HG03039 (cell line): Measurements from ENCODE around the gene ATP5F1D.

Experiments
- ATAC-seq: cut with Tn5 transposase; IDR thresholded peaks from one replicate; pipeline ENCODE4 v1.9.1; 2021; ENCODE audit warnings: mild to moderate bottlenecking, moderate library complexity; ENCODE audit not compliant: unreplicated experiment

ATP5F1D gene

DNA sequence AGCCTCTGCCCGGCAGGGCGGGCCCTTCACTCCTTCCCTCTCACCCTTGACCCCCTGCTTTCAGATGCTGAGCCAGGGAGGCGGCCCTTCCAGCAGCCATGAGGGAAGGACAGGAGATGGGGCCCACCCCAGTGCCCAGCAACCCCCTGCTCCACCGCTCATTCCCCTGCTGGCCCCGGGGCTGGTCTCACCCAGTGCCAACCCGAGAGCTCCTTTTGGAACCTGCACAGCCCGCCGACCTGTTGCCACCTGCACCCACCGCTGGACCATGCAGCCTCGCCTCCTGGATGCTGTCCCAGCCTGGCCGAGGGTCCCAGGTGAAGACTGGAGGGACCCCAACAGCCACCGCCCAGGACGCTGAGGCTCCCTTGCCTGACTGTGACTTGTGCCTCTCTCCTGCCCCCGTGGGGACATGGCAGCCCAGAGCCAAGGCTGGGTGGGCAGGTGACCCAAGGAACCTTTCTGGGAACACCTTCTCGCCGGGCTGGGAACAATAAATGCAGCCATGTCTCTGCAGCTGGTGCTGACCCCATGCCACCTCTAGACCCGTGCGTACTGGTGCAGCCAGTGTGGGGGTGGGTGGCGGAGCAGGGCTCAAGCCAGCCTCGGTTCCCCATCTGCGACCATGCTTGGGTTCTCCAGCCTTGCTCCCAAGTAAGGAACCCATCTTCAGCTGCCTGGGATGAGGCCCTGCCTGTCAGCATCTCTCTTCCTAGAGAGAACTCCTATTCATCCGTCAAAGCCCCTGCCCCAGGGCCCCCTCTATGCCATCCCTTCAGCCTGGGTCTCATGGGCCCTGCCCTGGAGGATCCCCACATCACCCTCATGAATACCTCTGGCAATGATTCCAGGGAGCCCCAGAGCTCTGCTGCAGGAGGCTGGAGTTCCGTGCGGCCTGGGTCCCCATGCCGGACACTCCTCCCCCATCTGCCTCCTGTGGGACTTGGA lies 37.4 kb downstream of the ATP5F1D start:
- ATAC-seq: no peak

DNA sequence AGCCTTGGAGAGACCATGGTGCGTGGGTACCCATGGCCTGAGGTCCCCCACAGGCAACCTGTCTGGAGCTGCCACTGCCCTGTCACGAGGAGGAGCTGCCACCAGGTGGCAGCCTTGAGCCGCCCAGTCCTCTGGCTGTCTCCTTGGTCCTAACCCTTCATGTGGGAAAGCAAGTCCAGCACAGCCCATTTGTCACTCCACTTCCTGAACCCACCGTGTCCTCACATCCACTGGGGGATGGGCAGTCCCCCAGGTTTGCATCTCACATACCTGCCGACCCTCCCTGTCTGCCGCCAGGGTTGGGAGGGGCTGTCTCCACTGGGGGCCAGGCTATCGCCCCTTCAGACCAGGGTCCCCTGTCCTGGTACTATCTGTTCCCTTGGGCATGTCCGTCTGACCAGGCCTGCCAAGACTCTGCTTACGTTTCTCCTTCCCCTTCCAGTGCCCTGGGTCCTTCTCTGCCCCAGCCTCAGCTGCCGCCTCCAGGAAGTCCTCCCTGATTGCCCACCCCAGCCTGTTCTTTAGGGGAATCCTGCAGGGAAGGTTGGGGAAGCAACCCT lies 38.3 kb downstream of the ATP5F1D start:
- ATAC-seq: no peak

DNA sequence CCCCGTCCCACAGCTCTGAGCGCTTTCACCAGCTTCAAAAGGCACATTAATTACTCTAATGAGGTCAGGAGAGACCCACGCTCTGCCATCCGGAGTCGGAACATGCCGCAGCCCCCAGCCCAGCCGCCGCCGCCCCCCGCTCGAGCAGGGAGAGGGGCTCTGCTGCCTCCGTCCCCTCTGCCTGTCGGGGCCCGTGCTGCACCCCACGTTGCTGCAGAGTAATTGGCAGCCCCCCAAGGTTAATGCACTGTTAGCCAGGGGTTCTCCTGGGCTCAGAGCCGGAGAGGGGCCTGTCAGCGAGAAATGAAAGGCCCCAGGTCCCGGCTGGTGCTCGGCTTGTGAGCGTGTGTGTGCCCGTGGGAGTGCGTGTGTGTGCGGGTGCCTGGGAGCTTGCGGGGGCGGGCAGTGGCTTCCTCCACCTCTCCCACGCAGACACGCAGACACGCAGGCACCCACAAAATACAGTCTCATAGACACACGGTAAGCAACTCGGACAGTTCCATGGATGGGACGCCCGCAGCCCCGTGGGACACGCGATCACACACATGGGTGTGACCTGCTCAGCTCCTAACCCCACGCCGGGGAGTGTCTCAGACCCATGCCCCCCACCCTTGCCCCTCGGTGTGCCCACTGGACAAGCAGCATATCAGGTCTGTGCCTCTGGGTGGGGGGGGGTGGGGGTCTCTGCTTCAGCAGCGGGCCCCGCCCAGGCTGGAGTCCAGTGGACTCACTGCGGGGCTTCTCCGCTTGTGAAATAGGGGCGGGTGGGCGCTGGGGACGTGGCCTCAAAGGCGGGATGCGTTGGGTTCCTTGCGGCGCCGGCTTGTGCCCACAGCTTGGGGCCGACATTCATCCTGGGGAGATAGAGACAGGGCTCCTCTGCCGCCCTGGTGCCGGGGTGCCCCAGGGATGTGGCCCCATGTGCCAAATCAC lies 39.4 kb downstream of the ATP5F1D start:
- no peak for ATAC-seq

DNA sequence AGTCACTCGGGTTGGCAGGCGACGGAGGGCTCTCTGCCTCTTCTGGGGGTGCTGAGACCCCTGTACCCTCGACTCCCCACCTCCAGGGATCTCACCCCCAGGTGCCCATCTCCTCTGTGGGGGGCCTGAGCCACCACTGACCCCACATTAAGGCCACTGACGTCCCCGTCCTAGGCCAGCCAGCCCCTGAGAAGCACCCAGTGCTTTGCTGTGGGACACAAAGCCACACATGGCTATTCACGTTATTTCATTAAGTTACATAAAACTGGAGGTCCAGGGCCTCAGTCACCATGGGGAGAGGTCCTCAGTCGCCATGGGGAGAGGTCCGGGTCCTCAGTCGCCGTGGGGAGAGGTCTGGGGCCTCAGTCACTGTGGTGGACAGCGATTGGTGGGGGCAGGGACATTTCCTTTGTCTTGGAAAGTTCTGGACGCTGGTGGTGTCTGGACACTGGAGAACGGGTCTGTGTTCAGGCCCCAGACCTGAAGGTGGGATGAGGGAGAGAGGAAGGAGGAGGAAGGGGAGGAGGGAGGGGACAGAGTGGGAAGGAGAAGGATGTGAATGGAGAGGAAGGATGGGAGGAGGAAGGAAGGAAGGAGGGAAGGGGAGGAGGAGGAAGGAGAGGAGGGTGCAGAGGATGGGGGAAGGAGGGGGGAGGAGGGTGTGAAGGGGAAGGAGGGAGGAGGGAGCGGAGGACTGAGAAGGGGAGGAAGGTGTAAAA lies 40.2 kb downstream of the ATP5F1D start:
- ATAC-seq: no peak

DNA sequence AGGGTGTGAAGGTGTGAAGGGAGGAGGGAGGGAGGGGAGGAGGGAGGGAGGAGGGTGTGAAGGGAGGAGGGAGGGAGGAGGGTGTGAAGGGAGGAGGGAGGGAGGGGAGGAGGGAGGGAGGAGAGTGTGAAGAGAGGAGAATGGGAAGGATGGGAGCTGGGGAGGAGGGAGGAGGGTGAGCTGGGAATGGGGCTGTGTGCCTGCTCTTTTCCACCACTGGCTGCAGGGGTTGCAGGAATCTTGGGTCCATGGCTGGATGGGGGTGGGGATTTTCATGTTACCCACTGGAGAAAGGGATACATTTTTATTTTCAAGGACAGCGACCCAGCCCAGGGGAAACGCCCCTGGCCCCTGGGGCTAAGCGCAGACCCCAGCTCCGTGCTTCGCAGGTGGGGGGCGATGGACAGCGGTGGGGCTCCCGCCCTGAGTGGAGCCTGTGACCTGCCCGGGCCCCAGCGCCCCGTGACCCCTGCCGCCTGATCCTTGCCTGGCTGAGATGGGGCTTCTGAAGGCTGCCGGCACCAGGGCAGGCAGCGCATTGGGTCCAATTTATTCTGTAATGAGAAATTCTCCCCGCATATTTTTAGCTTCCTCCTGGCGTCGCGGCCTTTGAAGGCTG lies 41.1 kb downstream of the ATP5F1D start:
- ATAC-seq: no peak

DNA sequence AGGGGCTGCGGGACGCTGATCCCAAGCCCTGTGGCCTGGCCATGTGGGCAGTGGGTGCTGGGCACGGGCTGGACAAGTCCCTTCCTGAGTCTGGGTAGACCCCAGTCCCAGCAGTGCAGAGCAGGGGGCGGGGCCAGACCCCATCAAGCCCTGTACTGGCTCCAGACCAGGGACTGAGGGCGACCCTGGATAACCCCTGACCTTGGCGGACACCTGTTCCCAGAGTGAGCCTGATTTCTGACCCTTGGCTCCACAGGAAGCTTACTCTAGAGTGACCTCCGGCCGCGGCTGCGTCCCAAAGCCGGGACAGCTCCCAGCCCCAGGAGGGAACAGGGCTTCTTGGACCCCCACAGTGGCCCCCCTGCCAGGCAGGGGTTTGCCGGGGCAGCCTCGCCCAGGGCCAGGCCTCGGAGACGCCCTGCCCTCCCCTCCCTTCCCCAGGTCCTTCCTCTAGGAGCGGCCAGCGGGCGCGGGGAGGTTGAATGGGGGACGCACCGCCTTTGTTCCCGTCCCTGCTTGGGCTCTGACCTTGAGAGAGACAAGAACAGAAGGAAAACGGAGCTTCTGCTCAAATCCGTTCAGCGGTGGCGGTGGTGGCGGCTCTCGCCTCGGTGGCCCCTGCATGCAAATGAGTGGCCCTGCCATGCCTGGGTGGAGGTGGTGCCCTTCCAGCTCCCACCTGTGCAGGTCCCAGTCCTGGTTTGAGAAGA lies 41.8 kb downstream of the ATP5F1D start:
- ATAC-seq: no peak

DNA sequence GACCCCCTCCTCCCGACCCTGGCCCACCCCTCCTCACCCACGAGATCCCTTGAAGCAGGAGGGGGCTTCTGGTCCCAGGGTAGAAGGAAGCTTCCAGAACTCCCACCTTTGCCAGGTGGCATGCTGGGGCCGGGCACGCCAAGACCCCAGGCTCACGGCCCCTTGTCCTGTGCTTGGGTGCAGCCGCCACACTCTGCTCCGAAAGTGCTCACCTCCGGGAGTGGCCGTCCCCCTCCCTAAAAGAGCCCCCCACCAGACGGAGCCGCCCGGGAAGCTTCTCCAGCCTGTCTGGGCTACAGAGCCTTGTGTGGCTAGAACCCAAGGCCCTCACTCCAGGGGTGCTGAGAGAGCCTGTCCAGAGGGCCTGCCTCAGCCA lies 42.4 kb downstream of the ATP5F1D start:
- ATAC-seq: no peak

DNA sequence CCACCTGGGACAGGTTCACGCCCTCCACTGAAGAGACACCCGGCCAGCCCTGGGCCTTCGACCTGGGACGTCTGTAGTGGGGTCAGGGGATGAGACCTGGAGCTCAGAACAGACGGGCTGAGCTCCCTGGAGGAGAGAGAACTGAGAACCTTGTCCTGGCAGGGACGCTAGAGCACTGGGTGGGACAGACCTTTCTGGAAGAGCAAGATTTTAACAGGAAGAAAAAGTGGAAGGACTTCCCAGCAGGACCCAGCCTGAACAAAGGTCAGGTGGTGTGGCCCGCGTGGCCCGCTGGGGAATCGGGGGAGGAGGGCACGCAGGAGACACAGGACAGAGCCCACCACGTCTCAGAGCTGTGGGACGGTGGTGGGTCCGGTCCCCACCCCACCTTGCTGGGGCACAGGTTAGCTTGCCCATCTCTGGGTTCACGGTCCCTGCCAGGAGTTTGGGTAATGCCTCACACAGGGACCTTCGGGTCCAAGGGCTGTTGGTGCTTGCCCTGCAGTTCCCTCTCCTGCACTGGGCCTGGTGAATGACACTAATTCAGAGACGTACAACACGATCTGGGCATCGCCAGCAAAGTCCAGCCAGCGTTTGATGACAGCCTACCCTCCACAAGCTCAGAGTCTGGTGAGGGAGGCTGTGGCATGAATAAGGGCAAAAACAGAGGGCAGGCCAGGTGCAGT lies 42.9 kb downstream of the ATP5F1D start:
- no peak for ATAC-seq

DNA sequence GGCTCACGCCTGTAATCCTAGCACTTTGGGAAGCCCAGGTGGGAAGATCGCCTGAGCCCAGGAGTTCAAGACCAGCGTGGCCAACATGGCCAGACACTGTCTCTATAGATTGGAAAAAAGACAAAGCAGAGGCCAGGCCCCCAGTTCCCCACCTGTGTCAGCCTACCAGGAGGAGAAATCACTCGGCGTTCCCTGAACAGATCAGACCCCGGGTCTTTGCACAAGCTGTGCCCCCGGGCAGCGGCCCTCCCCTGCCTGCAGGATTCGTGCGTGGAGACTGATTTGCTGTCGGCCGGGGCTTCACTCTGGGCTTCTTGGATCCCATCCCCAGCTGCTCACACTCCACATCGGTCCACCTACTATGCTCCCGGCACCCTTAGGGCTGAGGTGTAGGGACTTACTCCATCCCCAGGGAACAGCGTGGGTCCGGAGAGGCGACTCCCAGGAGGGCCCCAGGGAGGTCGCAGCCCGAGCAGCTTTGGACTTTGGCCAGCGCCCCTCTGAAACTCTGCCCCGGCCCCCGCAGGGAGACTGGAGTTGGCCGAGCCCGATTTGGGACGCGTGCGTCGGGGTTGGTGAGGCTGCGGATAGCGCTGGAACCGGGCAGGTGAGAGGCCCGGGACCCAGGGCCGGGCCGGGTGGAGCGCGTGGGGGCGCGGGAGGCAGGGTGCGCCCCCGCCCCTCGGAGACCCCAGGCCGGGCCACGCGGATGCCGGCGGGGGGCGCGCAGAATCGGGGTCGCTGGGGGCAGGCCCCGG lies 43.6 kb downstream of the ATP5F1D start:
- no peak for ATAC-seq

DNA sequence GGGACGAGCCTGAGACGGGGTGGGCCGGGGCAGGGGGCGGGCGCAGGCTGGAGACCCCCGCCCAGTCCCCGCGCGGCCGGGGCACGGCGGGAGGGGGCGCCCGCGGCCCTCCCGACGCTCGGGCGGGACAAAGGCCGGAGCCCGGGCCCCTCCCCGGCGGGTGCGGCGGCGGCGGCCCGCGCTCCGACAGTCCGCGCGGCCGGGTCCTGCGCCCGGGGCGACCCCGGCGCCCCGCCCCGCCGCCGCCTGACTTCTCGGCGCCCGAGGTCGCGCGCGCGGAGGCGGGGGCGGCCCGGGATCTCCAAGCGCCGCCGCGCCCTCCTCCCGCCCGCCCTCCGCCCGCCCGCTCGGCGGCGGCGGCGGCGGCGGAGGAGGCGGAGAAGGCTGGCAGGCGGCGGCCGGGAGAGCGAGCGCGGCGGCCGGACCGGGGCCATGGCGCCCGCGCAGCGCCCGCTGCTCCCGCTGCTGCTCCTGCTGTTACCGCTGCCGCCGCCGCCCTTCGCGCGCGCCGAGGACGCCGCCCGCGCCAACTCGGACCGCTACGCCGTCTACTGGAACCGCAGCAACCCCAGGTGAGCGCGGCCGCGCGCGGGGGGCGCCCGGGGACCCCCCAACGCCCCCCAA lies 44.3 kb downstream of the ATP5F1D start, which contains the start of gene EFNA2:
EFNA2 (plus strand) TSS at position 137 of the 624 bp plus-strand sequence; CDS start at position 433, 296 bp downstream.
- no peak for ATAC-seq

DNA sequence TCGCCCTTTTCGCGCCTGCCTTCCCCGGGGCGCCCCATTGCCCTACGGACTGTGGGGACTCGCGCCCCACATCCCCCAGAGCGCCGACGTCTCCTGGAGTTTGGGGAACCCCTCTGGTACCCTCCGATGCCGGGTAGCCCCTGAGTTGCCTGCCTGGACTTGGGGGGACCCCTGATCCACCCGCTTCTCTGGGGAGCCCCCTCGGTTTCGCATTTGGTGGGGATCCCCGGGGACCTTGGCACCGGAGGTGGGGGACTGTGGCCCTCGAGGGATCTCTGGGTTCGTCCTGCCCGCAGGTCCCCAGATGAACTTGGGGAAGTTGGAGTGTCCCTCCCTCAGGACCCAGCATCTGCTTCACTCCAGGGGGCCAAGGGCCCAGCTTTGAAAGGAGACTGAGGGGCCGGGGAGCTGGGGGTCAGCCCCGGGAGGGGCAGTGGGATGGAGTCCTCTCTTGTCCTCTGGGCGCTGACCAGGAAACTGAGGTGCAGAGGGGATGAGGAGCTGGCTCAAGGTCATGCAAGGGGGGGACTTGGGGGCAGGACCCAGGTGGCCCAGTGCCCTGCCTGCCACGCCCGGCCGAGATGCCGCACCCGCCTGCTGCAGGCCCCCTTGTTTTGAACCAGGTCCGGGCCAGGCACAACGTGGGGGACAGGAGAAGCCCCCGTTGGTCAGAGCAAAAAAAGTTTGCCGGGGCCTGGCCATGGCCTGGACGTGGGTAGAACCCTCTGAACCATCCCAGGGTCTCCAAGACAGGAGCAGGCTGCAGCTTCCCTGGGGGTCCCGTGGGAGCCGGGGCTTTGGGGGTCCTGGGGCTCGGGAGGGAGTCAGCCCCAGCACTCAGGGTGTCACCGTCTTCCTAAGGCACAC lies 45.2 kb downstream of the ATP5F1D start:
- no peak for ATAC-seq

DNA sequence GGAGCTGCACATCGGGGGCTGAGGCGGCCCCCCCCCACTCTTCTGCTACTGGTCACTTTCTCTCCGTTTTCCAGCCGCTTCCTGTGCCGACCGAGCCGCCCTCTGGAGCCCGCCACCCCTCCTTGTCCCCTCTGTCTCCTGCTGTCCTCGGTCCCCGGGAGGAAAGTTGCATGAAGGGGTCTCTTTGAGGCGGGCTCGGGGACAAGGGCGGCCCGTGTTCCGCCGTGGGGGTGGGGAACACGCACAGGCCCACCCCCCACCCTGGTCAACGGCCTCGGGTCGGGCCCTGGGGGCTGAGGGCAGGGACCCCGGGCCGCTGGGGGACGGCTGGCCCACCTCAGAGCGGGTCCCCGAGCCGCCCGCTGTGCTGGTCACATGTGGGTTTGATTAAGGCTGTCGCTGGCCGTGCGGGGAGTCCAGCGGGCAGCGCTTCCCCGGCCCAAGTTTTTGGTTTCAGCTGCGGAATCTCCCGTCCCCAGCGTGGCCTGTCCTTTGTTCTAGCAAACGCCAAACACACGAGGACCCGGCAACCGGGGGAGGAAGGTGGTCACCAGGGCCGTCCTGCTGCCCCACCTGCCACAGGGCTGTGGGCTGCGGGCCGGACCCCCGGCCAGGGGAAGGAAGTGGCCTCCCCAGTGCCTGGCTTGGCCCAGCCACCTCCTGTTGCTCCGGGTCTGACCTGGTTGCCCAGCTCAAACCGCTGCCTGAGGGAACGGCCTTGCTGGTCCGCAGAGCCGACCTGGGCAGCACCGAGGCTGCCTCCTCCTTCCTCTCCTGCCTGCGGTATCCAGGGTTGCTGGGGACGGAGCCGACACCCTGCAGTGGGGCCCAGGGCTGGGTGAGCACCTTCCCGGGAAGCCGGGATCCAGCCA lies 46.0 kb downstream of the ATP5F1D start:
- ATAC-seq: no peak

DNA sequence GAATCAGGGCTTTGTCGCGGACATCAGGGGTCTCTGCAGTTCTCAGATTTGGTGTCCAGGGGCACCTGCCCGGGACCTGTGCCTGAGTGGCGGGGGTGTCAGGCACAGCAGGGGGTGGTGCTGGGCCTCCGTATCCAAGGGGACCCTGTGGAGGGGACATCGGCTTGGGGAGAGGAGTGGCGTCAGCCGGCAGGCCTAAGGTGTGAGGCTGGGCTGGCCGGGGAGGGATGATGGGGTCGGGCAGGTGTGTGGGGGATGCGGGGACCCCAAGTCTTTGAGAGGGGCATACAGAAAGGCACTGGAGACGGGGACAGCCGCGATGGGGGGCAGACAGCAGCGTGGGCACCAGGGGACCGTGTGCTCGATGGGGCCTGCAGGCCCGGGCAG lies 46.7 kb downstream of the ATP5F1D start:
- ATAC-seq: no peak

DNA sequence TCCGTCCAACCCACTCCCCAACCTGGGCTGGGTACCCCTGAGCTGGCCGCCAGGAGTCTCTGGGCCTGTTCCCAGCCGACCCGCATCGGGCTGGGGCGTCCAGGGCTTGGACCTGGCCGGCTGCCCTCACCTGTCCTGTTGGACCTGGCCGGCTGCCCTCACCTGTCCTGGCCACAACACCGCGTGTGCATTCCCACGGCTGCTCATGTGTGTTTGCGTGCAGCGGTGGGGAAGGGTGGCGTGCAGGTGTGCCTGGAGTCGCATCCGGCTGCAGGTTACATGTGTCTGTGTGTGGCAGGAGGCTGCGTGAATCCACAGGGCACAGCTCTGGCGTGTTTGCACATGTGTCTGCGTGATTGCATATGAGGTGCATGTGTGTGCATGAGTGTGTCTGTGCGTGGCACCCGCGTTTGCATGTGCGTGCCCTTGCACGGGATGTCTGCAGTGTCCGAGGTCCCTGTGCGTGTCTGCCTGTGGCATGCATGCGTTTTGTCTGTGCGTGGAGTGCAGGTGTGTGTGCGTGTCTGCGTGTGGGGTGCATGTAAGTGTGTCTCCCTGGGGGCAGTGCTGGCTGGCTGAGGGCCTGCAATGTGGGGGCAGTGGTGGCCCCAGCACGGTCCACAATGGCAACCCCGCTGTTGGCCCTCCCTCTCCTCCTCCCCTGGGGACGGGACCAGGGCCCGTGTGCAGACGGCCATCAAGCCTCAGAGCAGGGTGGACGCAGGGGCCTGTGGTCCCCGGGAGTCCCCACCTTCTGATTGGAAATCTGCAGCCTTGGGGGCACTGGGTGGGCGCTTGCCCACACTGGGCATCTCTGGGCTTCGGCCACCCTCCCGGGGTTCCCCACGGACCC lies 47.5 kb downstream of the ATP5F1D start:
- no peak for ATAC-seq

DNA sequence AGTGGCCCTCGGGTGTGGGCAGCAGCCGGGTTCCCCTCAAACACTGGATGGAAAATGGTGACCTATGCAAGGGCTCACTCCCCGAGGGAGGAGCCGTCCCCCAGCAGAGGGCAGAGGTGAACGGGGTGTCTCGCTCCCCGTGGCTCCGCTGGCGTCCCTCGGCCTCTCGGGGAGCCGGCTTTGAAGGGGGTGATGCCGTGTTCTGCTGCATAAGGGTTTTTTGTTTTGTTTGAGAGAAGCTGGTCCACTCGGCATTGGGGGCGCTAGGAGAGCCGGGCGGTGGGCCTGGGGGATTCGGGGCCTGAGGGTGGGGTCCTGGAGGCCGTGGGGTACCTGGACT lies 48.1 kb downstream of the ATP5F1D start:
- no peak for ATAC-seq
